Measurements from ENCODE around the gene PSMD3.
A peak's percentile ranks its signal among the peaks of the same experiment; 100 is the strongest.

PSMD3 gene

DNA sequence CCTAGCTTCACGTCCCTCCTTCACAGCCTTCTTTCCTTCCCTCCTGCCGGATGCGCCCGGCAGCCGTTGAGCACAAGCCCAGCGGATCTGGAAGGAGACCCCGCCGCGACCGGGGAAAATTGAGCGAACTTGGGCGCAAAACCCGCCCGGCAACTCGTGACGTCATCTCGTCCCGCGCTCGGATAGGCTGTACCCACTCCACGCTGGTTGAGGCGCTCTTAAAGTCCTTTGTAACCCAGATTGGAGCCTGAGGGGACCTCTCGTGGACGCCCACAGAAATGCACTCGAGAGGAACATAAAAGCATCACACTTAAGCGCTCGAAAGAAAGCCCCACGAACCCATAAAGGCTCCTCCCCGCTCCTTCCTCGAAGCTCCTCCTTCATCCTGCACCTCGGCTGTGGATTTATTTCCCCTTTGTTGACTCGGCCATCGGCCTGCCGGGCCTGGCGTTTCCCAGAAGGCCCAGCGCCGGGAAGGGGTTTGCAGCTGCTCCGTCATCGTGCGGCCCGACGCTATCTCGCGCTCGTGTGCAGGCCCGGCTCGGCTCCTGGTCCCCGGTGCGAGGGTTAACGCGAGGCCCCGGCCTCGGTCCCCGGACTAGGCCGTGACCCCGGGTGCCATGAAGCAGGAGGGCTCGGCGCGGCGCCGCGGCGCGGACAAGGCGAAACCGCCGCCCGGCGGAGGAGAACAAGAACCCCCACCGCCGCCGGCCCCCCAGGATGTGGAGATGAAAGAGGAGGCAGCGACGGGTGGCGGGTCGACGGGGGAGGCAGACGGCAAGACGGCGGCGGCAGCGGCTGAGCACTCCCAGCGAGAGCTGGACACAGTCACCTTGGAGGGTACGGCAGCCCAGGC is at the start of gene PSMD3:
PSMD3 (plus strand) TSS at position 457 of the 856 bp plus-strand sequence; CDS start at position 621, 164 bp downstream.
- TF ChIP-seq CREB1 (IDR thresholded peaks at IDR 0.05; ENCODE audit: low read depth) (peak; percentile 84), YY1 (IDR thresholded peaks at IDR 0.05; ENCODE audit: low read depth) (peak; percentile 89), ZBTB7A (IDR thresholded peaks at IDR 0.05; ENCODE audit: low read depth) (peak; percentile 64; the same call in 1 of the 2 replicates), CEBPB (IDR thresholded peaks at IDR 0.05) (peak; percentile 5; the same call in 1 of the 2 replicates), RAD21 (IDR thresholded peaks at IDR 0.05; ENCODE audit: low read depth) (peak; percentile 79), EGR1 (IDR thresholded peaks at IDR 0.05) (no peak), EP300 (IDR thresholded peaks at IDR 0.05; ENCODE audit: borderline replicate concordance) (no peak), TAF1 (IDR thresholded peaks at IDR 0.05; ENCODE audit: low read depth) (peak; percentile 93), TCF12 (IDR thresholded peaks at IDR 0.05; ENCODE audit: low read depth) (peak; percentile 79), TEAD4 (IDR thresholded peaks at IDR 0.05) (0 out of 2 replicates have a peak, but pooled peaks have one; percentile 11), NFIC (IDR thresholded peaks at IDR 0.05) (no peak), FOXM1 (IDR thresholded peaks at IDR 0.05; ENCODE audit: borderline replicate concordance, low read depth) (no peak)
- TF ChIP-seq, protein P1, sequence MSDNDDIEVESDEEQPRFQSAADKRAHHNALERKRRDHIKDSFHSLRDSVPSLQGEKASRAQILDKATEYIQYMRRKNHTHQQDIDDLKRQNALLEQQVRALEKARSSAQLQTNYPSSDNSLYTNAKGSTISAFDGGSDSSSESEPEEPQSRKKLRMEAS (IDR thresholded peaks at IDR 0.05): peak; percentile 89
- TF ChIP-seq, protein P2, sequence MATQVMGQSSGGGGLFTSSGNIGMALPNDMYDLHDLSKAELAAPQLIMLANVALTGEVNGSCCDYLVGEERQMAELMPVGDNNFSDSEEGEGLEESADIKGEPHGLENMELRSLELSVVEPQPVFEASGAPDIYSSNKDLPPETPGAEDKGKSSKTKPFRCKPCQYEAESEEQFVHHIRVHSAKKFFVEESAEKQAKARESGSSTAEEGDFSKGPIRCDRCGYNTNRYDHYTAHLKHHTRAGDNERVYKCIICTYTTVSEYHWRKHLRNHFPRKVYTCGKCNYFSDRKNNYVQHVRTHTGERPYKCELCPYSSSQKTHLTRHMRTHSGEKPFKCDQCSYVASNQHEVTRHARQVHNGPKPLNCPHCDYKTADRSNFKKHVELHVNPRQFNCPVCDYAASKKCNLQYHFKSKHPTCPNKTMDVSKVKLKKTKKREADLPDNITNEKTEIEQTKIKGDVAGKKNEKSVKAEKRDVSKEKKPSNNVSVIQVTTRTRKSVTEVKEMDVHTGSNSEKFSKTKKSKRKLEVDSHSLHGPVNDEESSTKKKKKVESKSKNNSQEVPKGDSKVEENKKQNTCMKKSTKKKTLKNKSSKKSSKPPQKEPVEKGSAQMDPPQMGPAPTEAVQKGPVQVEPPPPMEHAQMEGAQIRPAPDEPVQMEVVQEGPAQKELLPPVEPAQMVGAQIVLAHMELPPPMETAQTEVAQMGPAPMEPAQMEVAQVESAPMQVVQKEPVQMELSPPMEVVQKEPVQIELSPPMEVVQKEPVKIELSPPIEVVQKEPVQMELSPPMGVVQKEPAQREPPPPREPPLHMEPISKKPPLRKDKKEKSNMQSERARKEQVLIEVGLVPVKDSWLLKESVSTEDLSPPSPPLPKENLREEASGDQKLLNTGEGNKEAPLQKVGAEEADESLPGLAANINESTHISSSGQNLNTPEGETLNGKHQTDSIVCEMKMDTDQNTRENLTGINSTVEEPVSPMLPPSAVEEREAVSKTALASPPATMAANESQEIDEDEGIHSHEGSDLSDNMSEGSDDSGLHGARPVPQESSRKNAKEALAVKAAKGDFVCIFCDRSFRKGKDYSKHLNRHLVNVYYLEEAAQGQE (IDR thresholded peaks at IDR 0.05; ENCODE audit: low read depth): no peak
- TF ChIP-seq, protein P3, sequence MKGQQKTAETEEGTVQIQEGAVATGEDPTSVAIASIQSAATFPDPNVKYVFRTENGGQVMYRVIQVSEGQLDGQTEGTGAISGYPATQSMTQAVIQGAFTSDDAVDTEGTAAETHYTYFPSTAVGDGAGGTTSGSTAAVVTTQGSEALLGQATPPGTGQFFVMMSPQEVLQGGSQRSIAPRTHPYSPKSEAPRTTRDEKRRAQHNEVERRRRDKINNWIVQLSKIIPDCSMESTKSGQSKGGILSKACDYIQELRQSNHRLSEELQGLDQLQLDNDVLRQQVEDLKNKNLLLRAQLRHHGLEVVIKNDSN (IDR thresholded peaks at IDR 0.05): peak; percentile 25; the same call in 1 of the 2 replicates

DNA sequence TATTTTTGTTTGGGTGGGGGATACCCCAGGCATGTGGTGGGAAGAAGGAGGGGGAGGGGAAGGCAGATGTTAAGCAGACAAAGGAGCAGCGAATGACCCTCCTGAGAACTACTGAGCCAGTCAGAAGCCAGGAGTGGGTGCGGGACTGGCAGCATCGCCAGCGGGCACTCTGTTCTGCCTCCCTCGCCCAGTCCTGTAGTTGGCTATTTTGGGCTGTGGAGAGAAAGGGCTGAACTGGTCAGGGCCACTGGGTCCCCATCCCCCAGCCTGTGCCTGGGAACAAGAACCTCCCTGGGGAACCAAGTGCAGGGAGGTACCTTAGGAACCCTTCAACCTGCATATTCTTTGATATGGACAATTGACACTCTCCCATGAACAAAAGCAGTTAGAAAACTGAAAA is 46.7 kb upstream of the PSMD3 start:
- no peak for TF ChIP-seq CREB1 (IDR thresholded peaks at IDR 0.05; ENCODE audit: low read depth)
- no peak for TF ChIP-seq ZBTB7A (IDR thresholded peaks at IDR 0.05; ENCODE audit: low read depth)
- no peak for TF ChIP-seq TAF1 (IDR thresholded peaks at IDR 0.05; ENCODE audit: low read depth)
- TF ChIP-seq TCF12 (IDR thresholded peaks at IDR 0.05; ENCODE audit: low read depth): no peak
- TF ChIP-seq RAD21 (IDR thresholded peaks at IDR 0.05; ENCODE audit: low read depth): no peak
- TF ChIP-seq EGR1 (IDR thresholded peaks at IDR 0.05): no peak
- TF ChIP-seq, protein P3 (IDR thresholded peaks at IDR 0.05): no peak
- TF ChIP-seq EP300 (IDR thresholded peaks at IDR 0.05; ENCODE audit: borderline replicate concordance): no peak

DNA sequence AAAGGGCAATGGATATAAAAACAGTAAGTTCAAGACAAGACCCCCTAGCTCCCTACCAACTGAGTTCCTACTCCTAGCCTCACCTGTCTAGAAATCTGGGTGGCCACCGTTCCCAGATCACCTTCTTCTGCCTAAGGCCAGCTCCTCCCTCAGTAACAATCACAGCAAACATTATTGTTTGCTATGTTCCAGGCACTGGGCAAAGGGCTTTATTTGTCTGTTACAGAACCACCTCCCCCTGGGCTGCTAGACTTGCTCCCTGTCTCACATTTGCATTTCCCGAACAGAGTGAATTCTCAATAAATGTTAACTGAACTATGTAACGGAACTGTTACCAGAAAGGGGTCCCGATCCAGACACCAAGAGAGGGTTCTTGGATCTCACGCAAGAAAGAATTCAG is 46.3 kb upstream of the PSMD3 start:
- no peak for TF ChIP-seq RAD21 (IDR thresholded peaks at IDR 0.05; ENCODE audit: low read depth)
- TF ChIP-seq TAF1 (IDR thresholded peaks at IDR 0.05; ENCODE audit: low read depth): no peak
- TF ChIP-seq EP300 (IDR thresholded peaks at IDR 0.05; ENCODE audit: borderline replicate concordance): no peak
- TF ChIP-seq CREB1 (IDR thresholded peaks at IDR 0.05; ENCODE audit: low read depth): no peak
- TF ChIP-seq YY1 (IDR thresholded peaks at IDR 0.05; ENCODE audit: low read depth): no peak
- TF ChIP-seq NFIC (IDR thresholded peaks at IDR 0.05): no peak
- TF ChIP-seq, protein P3 (IDR thresholded peaks at IDR 0.05): no peak
- no peak for TF ChIP-seq EGR1 (IDR thresholded peaks at IDR 0.05)
- TF ChIP-seq TEAD4 (IDR thresholded peaks at IDR 0.05): no peak
- TF ChIP-seq FOXM1 (IDR thresholded peaks at IDR 0.05; ENCODE audit: borderline replicate concordance, low read depth): no peak
- TF ChIP-seq, protein P1 (IDR thresholded peaks at IDR 0.05): no peak
- TF ChIP-seq CEBPB (IDR thresholded peaks at IDR 0.05): no peak
- no peak for TF ChIP-seq TCF12 (IDR thresholded peaks at IDR 0.05; ENCODE audit: low read depth)
- TF ChIP-seq, protein P2 (IDR thresholded peaks at IDR 0.05; ENCODE audit: low read depth): no peak
- no peak for TF ChIP-seq ZBTB7A (IDR thresholded peaks at IDR 0.05; ENCODE audit: low read depth)

DNA sequence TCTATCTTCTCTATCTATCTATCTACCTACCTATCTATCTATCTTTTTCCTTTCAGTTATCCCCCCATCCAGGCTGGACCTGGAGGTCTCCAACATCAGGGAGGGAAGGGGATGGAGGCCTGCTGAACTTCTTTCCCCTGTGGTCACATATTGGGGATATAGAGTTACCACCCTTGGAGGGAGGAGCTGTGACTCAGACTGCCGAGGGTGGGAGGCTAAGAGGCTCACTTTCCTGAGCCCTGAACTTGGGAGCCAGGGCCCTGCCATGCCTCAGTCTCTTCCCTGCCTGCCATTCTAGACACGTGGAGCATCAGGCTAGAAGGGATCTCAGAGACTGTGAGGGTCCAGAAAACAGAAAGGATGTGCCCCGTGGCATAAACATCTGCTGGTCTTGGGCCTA is 44.7 kb upstream of the PSMD3 start:
- TF ChIP-seq TCF12 (IDR thresholded peaks at IDR 0.05; ENCODE audit: low read depth): no peak
- TF ChIP-seq YY1 (IDR thresholded peaks at IDR 0.05; ENCODE audit: low read depth): no peak
- no peak for TF ChIP-seq FOXM1 (IDR thresholded peaks at IDR 0.05; ENCODE audit: borderline replicate concordance, low read depth)
- no peak for TF ChIP-seq TAF1 (IDR thresholded peaks at IDR 0.05; ENCODE audit: low read depth)
- TF ChIP-seq EGR1 (IDR thresholded peaks at IDR 0.05): no peak
- TF ChIP-seq CEBPB (IDR thresholded peaks at IDR 0.05): no peak
- TF ChIP-seq, protein P1 (IDR thresholded peaks at IDR 0.05): no peak
- no peak for TF ChIP-seq EP300 (IDR thresholded peaks at IDR 0.05; ENCODE audit: borderline replicate concordance)

All from Ishikawa (cell line).